Activated T-cell treated with anti-CD3 and anti-CD28 coated beads, Interleukin-2, amount 50 U/mL, for 1 hour (primary cell): ENCODE data around the gene ADAMTS13.

Experiments used
- DNase-seq: peaks from one replicate; pipeline ENCODE4 v3.0.0-alpha.2; 2020

ADAMTS13 gene

GRCh38 chr9:133393399-133393798 is 28.8 kb upstream of the ADAMTS13 start:
- DNase-seq, result no peak

GRCh38 chr9:133394687-133395271 is 27.4 kb upstream of the ADAMTS13 start:
- no peak for DNase-seq

- DNase-seq, result no peak
Observed at GRCh38 chr9:133396952-133397351, 25.2 kb upstream of the ADAMTS13 start.

- DNase-seq, result no peak
Observed at GRCh38 chr9:133397370-133397769, 24.8 kb upstream of the ADAMTS13 start.

GRCh38 chr9:133397895-133398294 is 24.3 kb upstream of the ADAMTS13 start:
- no peak for DNase-seq

GRCh38 chr9:133400292-133400691 is 21.9 kb upstream of the ADAMTS13 start:
- DNase-seq, result no peak

- no peak for DNase-seq
Observed at GRCh38 chr9:133401588-133401987, 20.6 kb upstream of the ADAMTS13 start.

- no peak for DNase-seq
Observed at GRCh38 chr9:133402689-133403088, 19.5 kb upstream of the ADAMTS13 start.

GRCh38 chr9:133403766-133404453 is 18.3 kb upstream of the ADAMTS13 start:
- peak; percentile 72 for DNase-seq

GRCh38 chr9:133404454-133405002 is 17.6 kb upstream of the ADAMTS13 start:
- DNase-seq, result no peak

- no peak for DNase-seq
Observed at GRCh38 chr9:133405508-133406438, 16.4 kb upstream of the ADAMTS13 start.

- DNase-seq, result peak; percentile 81
Observed at GRCh38 chr9:133406480-133407307, 15.5 kb upstream of the ADAMTS13 start.

- DNase-seq, result no peak
Observed at GRCh38 chr9:133408042-133408441, 14.1 kb upstream of the ADAMTS13 start.

GRCh38 chr9:133415170-133415569 is 7.0 kb upstream of the ADAMTS13 start:
- DNase-seq, result no peak

- peak; percentile 87 for DNase-seq
Observed at GRCh38 chr9:133417541-133418461, 4.4 kb upstream of the ADAMTS13 start, which contains the start of gene REXO4. Gene REXO4, minus strand, starts transcription at chr9:133418010. Its CDS starts 166 bp downstream, at chr9:133417844.

- no peak for DNase-seq
Observed at GRCh38 chr9:133419005-133419404, 3.2 kb upstream of the ADAMTS13 start.

GRCh38 chr9:133420392-133420827 is 1.8 kb upstream of the ADAMTS13 start:
- no peak for DNase-seq

GRCh38 chr9:133423216-133423615 is 1.0 kb downstream of the ADAMTS13 start:
- DNase-seq, result no peak

GRCh38 chr9:133424187-133424586 is 2.0 kb downstream of the ADAMTS13 start:
- no peak for DNase-seq

GRCh38 chr9:133425049-133425632 is 3.0 kb downstream of the ADAMTS13 start:
- DNase-seq, result no peak

GRCh38 chr9:133426011-133426410 is 3.8 kb downstream of the ADAMTS13 start:
- no peak for DNase-seq
